ENCODE measurements around the gene TTLL1. TPM values are rescaled to one million over a fixed set of nuclear protein-coding genes. Genes with fewer than 3 reads are reported as not detected.
A peak's percentile ranks its signal among the peaks of the same experiment; 100 is the strongest.

The TTLL1 gene
- 5.1 TPM for polyA plus RNA-seq (2012; ENCODE audit: missing spikeins)

DNA sequence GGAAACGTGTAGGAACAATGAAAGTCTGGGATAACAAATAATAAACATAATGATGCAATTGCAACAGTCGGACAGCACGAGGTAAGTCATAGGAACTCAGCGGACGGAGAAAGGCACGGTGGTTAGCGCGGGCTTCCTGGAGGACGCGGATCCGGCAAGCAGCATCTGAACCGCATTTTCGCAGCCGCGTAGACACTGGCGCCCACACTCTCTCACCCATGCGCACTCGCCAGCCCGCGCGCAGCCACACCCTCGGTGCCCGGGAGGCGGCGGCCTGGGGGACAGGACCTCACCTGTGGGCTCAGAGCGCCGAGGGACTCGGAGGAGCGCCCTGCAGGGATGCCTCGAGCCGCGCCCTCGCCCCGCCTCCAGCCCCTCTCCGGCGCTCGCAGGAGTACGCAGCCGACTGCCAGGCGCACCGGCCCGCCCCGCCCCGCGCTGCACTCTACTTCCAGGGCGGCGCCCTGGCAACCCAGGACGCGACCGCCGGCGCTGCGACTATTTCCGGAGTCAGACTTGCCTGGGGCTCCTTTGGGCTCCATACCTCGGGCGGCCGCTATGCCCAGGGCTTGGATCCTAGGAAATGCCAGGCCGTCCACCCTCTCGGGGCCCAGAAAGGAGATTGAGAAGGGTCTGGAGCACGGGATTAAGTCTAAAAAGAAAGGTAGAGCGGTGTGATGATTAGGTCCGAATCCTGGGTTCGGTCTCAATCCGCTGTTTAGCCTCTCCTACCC is at the start of gene TTLL1:
Gene TTLL1 (minus strand): TSS at position 408 of the 734 bp plus-strand sequence. CDS start 13,805 bp downstream, outside the sequence.
- peak; percentile 51; the same call in 1 of the 2 replicates for TF ChIP-seq POLR2A (IDR thresholded peaks at IDR 0.05; ENCODE audit: low read depth, low read length)
- TF ChIP-seq TAF1 (IDR thresholded peaks at IDR 0.05; ENCODE audit: borderline replicate concordance, low read depth, low read length) = no peak
- no peak for TF ChIP-seq POLR2AphosphoS5 (IDR thresholded peaks at IDR 0.05; ENCODE audit: low read depth, low read length)
- FAIRE-seq = peak; percentile 95
- DNase-seq (ENCODE audit: insufficient read length) = peak; percentile 97

DNA sequence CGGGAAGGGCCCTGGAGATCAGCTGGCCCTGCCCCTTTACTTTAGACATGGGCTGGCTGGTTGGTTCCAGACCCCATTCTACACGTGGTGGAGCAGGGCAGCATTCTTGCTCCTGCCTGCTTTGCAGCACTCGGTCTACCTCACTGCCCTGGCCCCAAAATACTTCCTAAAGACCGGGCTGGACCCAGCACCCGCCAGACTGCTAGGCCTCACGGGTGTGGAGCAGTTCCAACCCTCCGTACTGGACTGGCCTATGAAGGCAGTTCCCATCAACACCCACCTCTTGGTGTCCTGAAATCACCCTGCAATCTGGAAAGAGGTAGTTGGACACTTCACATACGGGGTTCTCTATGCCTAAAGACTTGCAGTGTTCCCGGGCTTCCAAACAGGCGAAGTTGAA is 47.6 kb upstream of the TTLL1 start:
- FAIRE-seq = no peak
- TF ChIP-seq TAF1 (IDR thresholded peaks at IDR 0.05; ENCODE audit: borderline replicate concordance, low read depth, low read length) (no peak), POLR2A (IDR thresholded peaks at IDR 0.05; ENCODE audit: low read depth, low read length) (no peak), POLR2AphosphoS5 (IDR thresholded peaks at IDR 0.05; ENCODE audit: low read depth, low read length) (no peak)
- no peak for DNase-seq (ENCODE audit: insufficient read length)

- FAIRE-seq = peak; percentile 79
These were observed 47.1 kb upstream of the TTLL1 start for GRCh38 chr22:43136255-43136654.

DNA sequence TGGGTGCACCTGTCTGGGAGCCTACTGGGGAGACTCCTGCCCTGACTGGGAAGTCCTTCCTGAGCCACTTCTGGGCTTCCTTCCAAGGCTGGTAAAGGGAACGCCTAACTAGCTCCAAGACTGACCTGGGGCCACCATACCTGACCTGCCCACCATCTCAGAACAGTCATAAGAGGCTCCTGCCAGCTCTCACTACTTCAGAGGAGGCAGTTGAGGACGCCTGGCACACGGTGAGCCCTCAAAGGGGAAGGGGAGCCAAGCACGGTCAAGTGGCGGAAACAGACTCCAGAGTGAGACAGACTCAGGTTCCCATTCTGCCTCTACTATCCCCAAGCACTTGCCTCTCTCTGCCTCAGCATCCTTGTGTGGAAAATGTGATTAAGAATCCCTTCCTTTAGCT is 46.4 kb upstream of the TTLL1 start:
- DNase-seq (ENCODE audit: insufficient read length) (no peak), FAIRE-seq (no peak)
- TF ChIP-seq POLR2AphosphoS5 (IDR thresholded peaks at IDR 0.05; ENCODE audit: low read depth, low read length) (no peak), POLR2A (IDR thresholded peaks at IDR 0.05; ENCODE audit: low read depth, low read length) (no peak), TAF1 (IDR thresholded peaks at IDR 0.05; ENCODE audit: borderline replicate concordance, low read depth, low read length) (no peak)

More at GRCh38 chr22:43136255-43136654, 47.1 kb upstream of the TTLL1 start:
- peak; percentile 79 for DNase-seq (ENCODE audit: insufficient read length)
- no peak for TF ChIP-seq TAF1 (IDR thresholded peaks at IDR 0.05; ENCODE audit: borderline replicate concordance, low read depth, low read length)
- TF ChIP-seq POLR2A (IDR thresholded peaks at IDR 0.05; ENCODE audit: low read depth, low read length) = no peak
- TF ChIP-seq POLR2AphosphoS5 (IDR thresholded peaks at IDR 0.05; ENCODE audit: low read depth, low read length) = no peak

GRCh38 chr22:43134553-43134952 is 45.4 kb upstream of the TTLL1 start:
- no peak for DNase-seq (ENCODE audit: insufficient read length)
- no peak for FAIRE-seq
- TF ChIP-seq POLR2AphosphoS5 (IDR thresholded peaks at IDR 0.05; ENCODE audit: low read depth, low read length) (no peak), POLR2A (IDR thresholded peaks at IDR 0.05; ENCODE audit: low read depth, low read length) (no peak), TAF1 (IDR thresholded peaks at IDR 0.05; ENCODE audit: borderline replicate concordance, low read depth, low read length) (no peak)

DNA sequence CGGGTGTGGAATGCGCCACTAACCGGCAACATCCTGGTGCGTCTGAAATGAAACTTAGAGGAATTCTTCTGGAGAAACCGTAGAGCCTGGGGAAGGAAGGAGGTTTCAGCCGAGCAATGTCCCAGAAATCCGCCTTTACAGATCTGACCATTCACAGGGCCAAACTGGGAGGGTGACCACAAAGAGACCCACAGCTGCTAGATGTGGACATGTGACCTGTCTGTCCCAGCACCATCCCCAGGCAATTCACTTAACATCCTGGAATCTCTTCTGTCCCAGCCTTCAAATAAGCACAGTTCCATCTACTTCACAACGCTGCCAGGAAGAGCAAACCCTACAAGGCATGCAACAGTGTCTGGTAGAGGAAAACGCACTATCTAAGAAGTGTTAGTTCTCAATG is 44.2 kb upstream of the TTLL1 start:
- DNase-seq (ENCODE audit: insufficient read length) (no peak), FAIRE-seq (no peak)
- TF ChIP-seq TAF1 (IDR thresholded peaks at IDR 0.05; ENCODE audit: borderline replicate concordance, low read depth, low read length) (no peak), POLR2AphosphoS5 (IDR thresholded peaks at IDR 0.05; ENCODE audit: low read depth, low read length) (no peak), POLR2A (IDR thresholded peaks at IDR 0.05; ENCODE audit: low read depth, low read length) (no peak)

DNA sequence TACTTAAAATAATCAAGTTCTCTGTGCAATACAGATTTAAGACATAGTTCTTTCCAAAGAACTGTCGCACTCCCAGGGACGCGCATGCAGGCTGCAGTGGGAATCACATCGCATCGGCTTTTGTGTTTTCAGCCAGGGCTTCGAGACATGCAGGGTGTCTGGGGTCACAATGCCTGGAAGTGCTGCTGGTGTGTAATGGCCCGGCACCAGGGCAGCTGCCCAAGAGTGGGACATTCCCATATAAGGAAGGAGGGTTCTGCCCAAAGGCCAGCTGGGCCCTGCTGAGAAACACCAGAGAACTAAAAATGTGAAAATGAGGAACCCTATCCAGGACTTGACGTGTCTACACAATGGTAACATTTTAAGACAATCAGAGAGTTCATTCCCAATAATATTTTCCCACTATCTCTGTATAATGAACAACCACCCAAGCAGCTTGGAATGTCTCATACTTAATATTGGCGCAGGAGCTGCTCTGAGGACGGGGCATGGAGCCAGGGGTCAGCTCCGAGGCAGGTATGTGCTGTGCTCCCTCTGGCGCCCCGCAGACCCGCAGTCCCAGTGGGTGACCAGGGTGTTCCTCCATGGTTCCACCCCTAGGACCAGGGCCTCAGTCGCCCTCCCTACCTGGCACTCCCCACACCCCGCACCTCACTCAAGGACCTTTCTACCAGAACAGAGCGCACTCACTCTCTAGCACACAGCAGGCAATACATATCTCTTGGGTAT is 42.7 kb upstream of the TTLL1 start:
- DNase-seq (ENCODE audit: insufficient read length) = no peak
- TF ChIP-seq POLR2AphosphoS5 (IDR thresholded peaks at IDR 0.05; ENCODE audit: low read depth, low read length) (no peak), TAF1 (IDR thresholded peaks at IDR 0.05; ENCODE audit: borderline replicate concordance, low read depth, low read length) (no peak), POLR2A (IDR thresholded peaks at IDR 0.05; ENCODE audit: low read depth, low read length) (no peak)
- FAIRE-seq = no peak

GRCh38 chr22:43129426-43130425 is 40.5 kb upstream of the TTLL1 start:
- DNase-seq (ENCODE audit: insufficient read length) (no peak), FAIRE-seq (no peak)
- no peak for TF ChIP-seq POLR2AphosphoS5 (IDR thresholded peaks at IDR 0.05; ENCODE audit: low read depth, low read length)
- TF ChIP-seq POLR2A (IDR thresholded peaks at IDR 0.05; ENCODE audit: low read depth, low read length) = no peak
- TF ChIP-seq TAF1 (IDR thresholded peaks at IDR 0.05; ENCODE audit: borderline replicate concordance, low read depth, low read length) = no peak

- no peak for DNase-seq (ENCODE audit: insufficient read length)
- no peak; the same call in 1 of the 2 replicates for TF ChIP-seq POLR2A (IDR thresholded peaks at IDR 0.05; ENCODE audit: low read depth, low read length)
- TF ChIP-seq POLR2AphosphoS5 (IDR thresholded peaks at IDR 0.05; ENCODE audit: low read depth, low read length) = no peak
- no peak for TF ChIP-seq TAF1 (IDR thresholded peaks at IDR 0.05; ENCODE audit: borderline replicate concordance, low read depth, low read length)
- no peak for FAIRE-seq
These were observed 39.8 kb upstream of the TTLL1 start for GRCh38 chr22:43128928-43129424.

GRCh38 chr22:43128116-43128515 is 38.9 kb upstream of the TTLL1 start:
- TF ChIP-seq POLR2AphosphoS5 (IDR thresholded peaks at IDR 0.05; ENCODE audit: low read depth, low read length) (no peak), TAF1 (IDR thresholded peaks at IDR 0.05; ENCODE audit: borderline replicate concordance, low read depth, low read length) (no peak), POLR2A (IDR thresholded peaks at IDR 0.05; ENCODE audit: low read depth, low read length) (no peak)
- no peak for DNase-seq (ENCODE audit: insufficient read length)
- no peak for FAIRE-seq

Data from GM12892 (cell line).